Measurements from ENCODE around the gene ZNF785.

Gene ZNF785

DNA sequence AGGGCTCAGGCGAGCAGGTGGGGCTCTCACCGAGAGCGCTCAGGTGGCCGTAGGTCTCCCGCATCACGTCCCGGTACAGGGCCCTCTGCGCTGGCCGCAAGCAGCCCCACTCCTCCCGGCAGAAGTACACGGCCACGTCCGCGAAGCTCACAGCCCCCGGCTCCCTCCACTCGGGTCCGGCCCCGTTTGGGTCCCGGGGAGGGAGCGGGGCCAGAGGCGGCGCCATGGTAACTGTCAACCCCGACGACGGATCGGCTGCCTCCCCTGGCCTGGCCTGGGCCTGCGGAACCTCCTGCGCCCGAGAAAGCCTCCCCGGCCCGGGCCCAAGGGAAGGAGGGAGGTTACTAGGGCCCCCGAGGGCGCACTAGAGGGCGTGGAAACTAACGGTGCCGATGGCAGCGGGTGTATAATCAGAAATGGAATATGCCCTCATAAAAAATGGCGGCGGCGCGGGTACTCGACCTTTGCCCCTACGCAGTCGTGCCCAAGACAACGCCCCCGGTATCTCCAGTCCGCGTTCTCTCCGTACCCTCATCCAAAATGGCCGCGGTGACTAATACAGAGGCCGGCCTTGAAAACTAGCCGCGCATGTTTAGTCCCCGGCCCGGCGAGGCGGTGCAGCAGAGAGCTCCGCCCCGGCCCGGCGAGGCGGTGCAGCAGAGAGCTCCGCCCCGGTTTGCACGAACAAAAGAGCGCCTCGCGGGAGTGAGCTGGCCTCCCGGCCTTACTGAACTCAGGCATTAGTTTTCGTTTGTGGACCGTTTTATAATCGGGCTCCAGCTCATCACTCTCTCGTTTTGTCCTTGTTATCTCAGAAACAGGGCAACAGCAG lies 27.3 kb downstream of the ZNF785 start, which contains the start of gene ZNF764:
Gene ZNF764, minus strand, starts transcription at position 418 of the 832 bp plus-strand sequence. Its CDS starts 192 bp downstream, at position 226.
- no peaks in the 10 kb centered on the region for H3K9me3 ChIP-seq (ENCODE audit: control insufficient read depth, insufficient read depth, low read length)
- H3K4me1 ChIP-seq (ENCODE audit: control insufficient read depth, insufficient read depth, low read length) = no peaks in the 10 kb centered on the region
- peak within 1 kb of the TSS; percentile 65 for H3K9ac ChIP-seq (ENCODE audit: low read depth, low read length)
- peak within 1 kb of the TSS; percentile 76 for H3K4me3 ChIP-seq (ENCODE audit: low read depth, low read length)
- H3K36me3 ChIP-seq (ENCODE audit: control insufficient read depth, insufficient read depth, low read length) = peaks cover 15% of the 10 kb centered on the region
- H3K27me3 ChIP-seq (ENCODE audit: control insufficient read depth, insufficient read depth, low read length) = no peaks in the 10 kb centered on the region

DNA sequence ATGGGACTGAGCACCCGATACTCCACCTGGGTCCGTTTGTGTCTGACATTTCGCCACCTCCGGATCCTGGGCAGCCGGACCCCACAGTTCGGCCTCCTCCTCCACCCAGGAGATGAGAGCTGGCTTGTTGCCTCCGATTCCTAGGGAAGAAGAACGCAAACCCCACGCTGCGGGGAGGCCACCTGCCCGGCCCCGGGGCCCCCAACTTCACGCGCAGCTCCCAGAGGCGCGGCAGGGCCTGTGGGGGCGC lies 27.9 kb downstream of the ZNF785 start:
- Histone ChIP-seq H3K36me3 (ENCODE audit: control insufficient read depth, insufficient read depth, low read length) (peaks cover 15% of the 10 kb centered on the region), H3K4me1 (ENCODE audit: control insufficient read depth, insufficient read depth, low read length) (no peaks in the 10 kb centered on the region), H3K27me3 (ENCODE audit: control insufficient read depth, insufficient read depth, low read length) (no peaks in the 10 kb centered on the region), H3K9ac (ENCODE audit: low read depth, low read length) (peak overlapping the region; percentile 65), H3K9me3 (ENCODE audit: control insufficient read depth, insufficient read depth, low read length) (no peaks in the 10 kb centered on the region), H3K4me3 (ENCODE audit: low read depth, low read length) (peak overlapping the region; percentile 76)

DNA sequence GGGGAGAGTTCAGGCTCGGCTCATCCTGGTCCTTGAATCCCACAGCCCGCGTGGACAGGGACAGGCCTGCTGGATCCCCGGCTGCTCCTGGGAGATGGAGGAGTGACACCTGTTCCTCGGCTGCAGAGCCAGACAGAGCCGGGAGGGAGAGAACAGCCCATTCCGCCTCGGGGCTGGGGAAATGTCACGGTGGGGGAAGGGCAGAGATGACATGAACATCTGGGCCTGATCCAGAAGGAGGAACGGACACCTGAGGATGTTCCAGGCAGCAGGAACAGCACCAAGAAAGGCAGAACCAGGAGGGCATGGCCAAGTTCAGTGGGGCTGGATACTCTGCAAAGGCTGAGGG lies 29.4 kb downstream of the ZNF785 start:
- no peaks in the 10 kb centered on the region for H3K27me3 ChIP-seq (ENCODE audit: control insufficient read depth, insufficient read depth, low read length)
- no peaks in the 10 kb centered on the region for H3K4me1 ChIP-seq (ENCODE audit: control insufficient read depth, insufficient read depth, low read length)
- no peaks in the 10 kb centered on the region for H3K9me3 ChIP-seq (ENCODE audit: control insufficient read depth, insufficient read depth, low read length)
- no peak overlapping the region for H3K4me3 ChIP-seq (ENCODE audit: low read depth, low read length)
- peaks cover 15% of the 10 kb centered on the region for H3K36me3 ChIP-seq (ENCODE audit: control insufficient read depth, insufficient read depth, low read length)
- H3K9ac ChIP-seq (ENCODE audit: low read depth, low read length) = no peak overlapping the region

DNA sequence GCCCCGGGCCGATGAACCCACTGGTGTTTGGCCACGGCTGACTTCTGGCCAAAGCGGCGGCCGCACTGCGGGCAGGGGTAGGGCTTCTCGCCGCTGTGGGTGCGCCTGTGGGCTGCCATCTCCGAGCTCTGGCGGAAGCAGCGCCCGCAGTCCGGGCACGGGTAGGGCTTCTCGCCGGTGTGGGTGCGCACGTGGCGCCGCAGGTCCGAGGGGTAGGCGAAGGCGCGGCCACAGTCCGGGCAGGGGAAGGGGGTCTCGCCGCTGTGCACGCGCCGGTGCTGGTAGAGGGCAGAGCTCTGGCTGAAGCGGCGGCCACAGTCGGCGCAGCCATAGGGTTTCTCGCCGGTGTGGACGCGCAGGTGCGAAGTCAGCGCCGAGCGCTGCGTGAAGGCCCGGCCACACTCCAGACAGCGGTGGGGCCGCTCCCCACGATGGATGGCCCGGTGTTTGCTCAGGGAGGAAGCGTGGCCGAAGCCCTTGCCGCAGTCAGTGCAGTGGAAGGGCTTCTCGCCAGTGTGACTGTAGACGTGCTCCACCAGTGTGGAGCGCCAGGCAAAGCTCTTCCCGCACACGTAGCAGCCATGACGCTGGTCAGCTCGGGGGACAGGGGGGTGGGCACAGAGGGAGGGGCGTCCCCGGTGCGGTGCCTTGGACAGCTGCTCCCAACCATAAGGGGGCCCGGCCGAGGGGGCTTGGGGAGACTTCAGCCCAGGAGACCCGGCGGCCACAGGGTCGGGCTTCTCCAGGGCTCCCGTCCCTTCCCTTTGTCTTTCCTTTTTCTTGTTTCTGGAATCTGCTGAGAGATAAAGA lies 30.0 kb downstream of the ZNF785 start:
- Histone ChIP-seq H3K4me3 (ENCODE audit: low read depth, low read length) (no peak overlapping the region), H3K36me3 (ENCODE audit: control insufficient read depth, insufficient read depth, low read length) (peaks cover 15% of the 10 kb centered on the region), H3K4me1 (ENCODE audit: control insufficient read depth, insufficient read depth, low read length) (no peaks in the 10 kb centered on the region), H3K9ac (ENCODE audit: low read depth, low read length) (no peak overlapping the region), H3K27me3 (ENCODE audit: control insufficient read depth, insufficient read depth, low read length) (no peaks in the 10 kb centered on the region), H3K9me3 (ENCODE audit: control insufficient read depth, insufficient read depth, low read length) (no peaks in the 10 kb centered on the region)

DNA sequence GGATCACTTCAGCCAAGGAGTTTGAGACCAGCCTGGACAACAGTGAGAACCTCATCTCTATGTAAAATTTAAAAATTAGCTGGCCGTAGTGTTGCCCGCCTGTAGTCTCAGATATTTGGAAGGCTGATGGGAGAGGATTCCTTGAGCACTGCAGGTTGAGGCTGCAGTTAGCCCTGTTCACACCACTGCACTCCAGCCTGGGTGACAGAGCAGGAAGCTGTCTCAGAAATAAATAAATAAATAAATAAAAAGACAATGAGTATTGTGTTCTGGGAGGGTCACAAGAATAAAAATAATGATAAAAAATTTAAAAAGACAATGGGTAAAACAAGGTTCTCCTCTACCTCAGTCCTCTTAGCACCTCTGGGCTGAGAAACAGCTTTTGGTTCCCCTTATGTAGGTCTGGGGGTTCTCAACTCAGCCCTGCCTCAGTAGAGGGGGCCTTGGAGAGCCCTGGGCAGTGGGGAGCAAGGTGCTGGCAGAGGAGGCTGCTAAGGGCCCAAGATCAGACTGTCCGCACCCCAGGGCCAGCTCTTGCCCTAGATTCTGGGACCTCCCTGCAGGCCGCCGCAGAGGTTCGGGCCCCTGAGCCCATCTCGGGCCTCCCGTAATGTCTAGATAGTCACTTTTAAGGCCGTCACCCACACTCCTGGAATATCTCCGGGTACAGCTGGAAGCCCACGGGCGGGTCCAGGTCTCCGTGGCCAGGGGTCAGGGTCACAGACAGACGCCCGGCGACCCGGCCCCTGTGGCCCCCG lies 30.8 kb downstream of the ZNF785 start:
- H3K27me3 ChIP-seq (ENCODE audit: control insufficient read depth, insufficient read depth, low read length) = no peaks in the 10 kb centered on the region
- H3K9ac ChIP-seq (ENCODE audit: low read depth, low read length) = no peak overlapping the region
- H3K36me3 ChIP-seq (ENCODE audit: control insufficient read depth, insufficient read depth, low read length) = peaks cover 15% of the 10 kb centered on the region
- no peaks in the 10 kb centered on the region for H3K4me1 ChIP-seq (ENCODE audit: control insufficient read depth, insufficient read depth, low read length)
- no peak overlapping the region for H3K4me3 ChIP-seq (ENCODE audit: low read depth, low read length)
- H3K9me3 ChIP-seq (ENCODE audit: control insufficient read depth, insufficient read depth, low read length) = no peaks in the 10 kb centered on the region

DNA sequence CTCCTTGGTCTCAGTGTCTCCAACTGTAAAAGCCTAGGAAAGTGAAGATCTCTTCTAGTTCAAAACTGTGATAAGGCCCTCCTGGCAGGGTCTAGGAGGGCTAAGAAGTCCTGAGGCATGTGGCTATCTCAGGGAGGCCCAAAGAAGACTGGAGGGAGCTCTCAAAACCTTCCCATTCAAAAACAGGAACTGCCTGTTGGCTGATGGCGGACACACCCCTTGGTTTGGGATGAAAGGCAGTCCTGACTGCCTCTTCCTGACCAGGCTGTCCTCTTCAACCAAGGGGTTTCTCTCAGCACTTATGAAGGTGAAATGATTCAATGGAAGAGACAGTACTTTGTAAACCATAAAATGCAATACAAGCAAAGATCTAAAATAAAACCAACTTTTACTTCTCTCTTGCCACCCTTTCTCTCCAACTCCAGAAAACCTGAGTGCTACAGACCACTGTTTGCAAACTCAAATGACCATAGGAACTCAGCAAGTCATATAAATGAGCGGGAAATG lies 32.1 kb downstream of the ZNF785 start:
- Histone ChIP-seq H3K4me3 (ENCODE audit: low read depth, low read length) (no peak overlapping the region), H3K9me3 (ENCODE audit: control insufficient read depth, insufficient read depth, low read length) (no peaks in the 10 kb centered on the region), H3K36me3 (ENCODE audit: control insufficient read depth, insufficient read depth, low read length) (peaks cover 15% of the 10 kb centered on the region), H3K9ac (ENCODE audit: low read depth, low read length) (no peak overlapping the region), H3K4me1 (ENCODE audit: control insufficient read depth, insufficient read depth, low read length) (peaks cover 4% of the 10 kb centered on the region), H3K27me3 (ENCODE audit: control insufficient read depth, insufficient read depth, low read length) (no peaks in the 10 kb centered on the region)

DNA sequence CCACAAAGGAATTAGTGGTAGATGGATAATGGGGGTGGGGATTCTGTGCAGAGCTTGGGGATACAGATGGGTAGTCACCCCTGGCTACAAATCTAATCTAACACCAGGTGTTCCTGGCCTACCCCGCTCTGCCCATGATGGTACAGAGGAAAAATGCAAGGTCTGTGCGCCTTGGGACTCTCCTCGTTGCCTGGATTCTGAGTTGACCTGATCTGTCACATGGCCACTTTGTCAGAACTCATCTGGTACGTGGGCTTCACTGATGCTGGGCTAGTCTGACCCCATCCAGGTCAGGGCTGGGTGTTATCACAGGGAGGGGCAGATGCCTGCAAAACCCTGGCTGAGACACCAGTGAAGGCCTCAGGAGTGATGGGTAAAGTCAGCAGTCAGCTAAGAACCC lies 32.5 kb downstream of the ZNF785 start:
- Histone ChIP-seq H3K4me1 (ENCODE audit: control insufficient read depth, insufficient read depth, low read length) (peaks cover 4% of the 10 kb centered on the region), H3K9me3 (ENCODE audit: control insufficient read depth, insufficient read depth, low read length) (no peaks in the 10 kb centered on the region), H3K27me3 (ENCODE audit: control insufficient read depth, insufficient read depth, low read length) (no peaks in the 10 kb centered on the region), H3K9ac (ENCODE audit: low read depth, low read length) (no peak overlapping the region), H3K4me3 (ENCODE audit: low read depth, low read length) (no peak overlapping the region), H3K36me3 (ENCODE audit: control insufficient read depth, insufficient read depth, low read length) (peaks cover 15% of the 10 kb centered on the region)

DNA sequence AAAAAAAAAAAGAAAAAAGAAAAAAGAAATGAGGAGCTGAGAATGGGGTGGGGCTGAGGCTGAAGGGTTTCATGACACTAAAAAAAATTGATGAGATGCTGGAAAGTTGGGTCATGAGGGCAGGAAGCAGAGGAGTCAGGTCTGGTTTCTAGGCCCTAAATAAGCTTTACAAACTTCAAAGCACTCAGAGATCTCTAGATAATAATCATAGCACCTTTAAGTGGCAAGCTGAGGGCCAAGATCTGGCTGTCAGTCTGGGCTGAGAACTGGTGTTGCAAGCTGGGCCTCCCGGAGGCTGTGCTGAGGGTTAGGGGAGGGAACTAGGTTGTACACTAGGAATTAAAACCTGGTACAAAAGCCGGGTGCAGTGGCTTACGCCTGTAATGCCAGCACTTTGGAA lies 33.7 kb downstream of the ZNF785 start:
- H3K4me1 ChIP-seq (ENCODE audit: control insufficient read depth, insufficient read depth, low read length) = peaks cover 7% of the 10 kb centered on the region
- H3K4me3 ChIP-seq (ENCODE audit: low read depth, low read length) = no peak overlapping the region
- no peaks in the 10 kb centered on the region for H3K9me3 ChIP-seq (ENCODE audit: control insufficient read depth, insufficient read depth, low read length)
- H3K9ac ChIP-seq (ENCODE audit: low read depth, low read length) = no peak overlapping the region
- peaks cover 15% of the 10 kb centered on the region for H3K36me3 ChIP-seq (ENCODE audit: control insufficient read depth, insufficient read depth, low read length)
- H3K27me3 ChIP-seq (ENCODE audit: control insufficient read depth, insufficient read depth, low read length) = no peaks in the 10 kb centered on the region

DNA sequence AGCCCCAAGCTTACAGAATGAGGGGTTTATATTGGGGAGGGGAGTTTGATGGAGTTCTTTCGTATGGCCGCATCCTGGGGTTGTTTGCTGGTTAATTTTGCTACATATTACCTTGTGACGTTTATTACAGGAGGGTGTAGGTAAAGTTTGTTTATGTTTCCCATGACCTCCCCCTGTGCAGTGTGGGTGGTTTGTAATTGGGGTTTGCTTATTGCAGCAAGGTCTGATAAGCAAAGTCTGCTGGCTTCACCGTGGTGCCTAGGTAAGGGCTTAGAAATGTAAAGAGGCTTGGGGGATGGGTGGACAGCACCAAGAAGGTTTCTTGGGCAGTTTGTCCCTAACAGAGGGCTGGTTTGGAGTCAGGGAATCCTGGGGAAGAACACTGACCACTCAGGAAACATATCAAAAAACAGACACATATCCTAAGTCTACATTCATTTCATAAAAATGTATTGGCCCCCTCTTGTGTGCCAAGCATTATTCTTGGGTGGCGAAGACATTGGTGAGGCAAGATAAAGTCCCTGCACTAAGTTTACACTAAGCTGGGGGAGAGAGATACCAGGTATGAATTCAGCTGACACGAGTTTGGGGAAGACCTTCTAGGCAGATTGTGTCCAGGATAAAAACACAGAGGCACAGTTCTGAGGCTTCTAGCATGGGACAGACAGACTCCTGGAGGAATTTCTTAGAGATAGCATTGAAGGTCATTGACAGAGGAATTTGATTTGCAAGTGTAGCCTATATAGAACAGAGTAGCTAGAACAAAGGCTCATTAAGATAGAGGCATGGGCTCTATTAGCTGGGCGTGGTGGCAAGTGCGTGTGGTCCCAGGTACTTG lies 36.9 kb downstream of the ZNF785 start:
- no peaks in the 10 kb centered on the region for H3K27me3 ChIP-seq (ENCODE audit: control insufficient read depth, insufficient read depth, low read length)
- H3K4me3 ChIP-seq (ENCODE audit: low read depth, low read length) = peak overlapping the region; percentile 10
- H3K4me1 ChIP-seq (ENCODE audit: control insufficient read depth, insufficient read depth, low read length) = peaks cover 7% of the 10 kb centered on the region
- H3K36me3 ChIP-seq (ENCODE audit: control insufficient read depth, insufficient read depth, low read length) = no peaks in the 10 kb centered on the region
- H3K9ac ChIP-seq (ENCODE audit: low read depth, low read length) = no peak overlapping the region
- no peaks in the 10 kb centered on the region for H3K9me3 ChIP-seq (ENCODE audit: control insufficient read depth, insufficient read depth, low read length)

DNA sequence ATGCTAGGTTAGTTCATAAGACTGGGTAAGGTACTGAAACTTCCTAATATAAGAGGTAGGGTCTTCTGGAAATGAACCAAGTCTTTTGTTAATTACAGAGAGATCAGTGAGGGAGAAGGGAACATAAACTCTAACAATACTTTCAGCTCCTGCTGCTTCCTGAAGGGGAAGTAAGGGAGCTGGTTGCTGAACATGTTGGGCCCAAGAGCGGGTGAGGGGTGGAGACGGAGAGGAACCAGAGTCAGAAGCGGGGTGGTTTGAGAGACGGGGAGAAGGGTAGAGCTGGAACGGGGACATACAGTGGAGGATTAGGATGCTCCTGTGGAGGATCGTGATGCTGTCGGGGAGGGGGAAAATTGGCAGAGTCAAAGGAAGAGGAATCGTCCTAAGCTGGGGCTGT lies 39.4 kb downstream of the ZNF785 start:
- Histone ChIP-seq H3K27me3 (ENCODE audit: control insufficient read depth, insufficient read depth, low read length) (no peaks in the 10 kb centered on the region), H3K36me3 (ENCODE audit: control insufficient read depth, insufficient read depth, low read length) (no peaks in the 10 kb centered on the region), H3K9me3 (ENCODE audit: control insufficient read depth, insufficient read depth, low read length) (no peaks in the 10 kb centered on the region), H3K9ac (ENCODE audit: low read depth, low read length) (no peak overlapping the region), H3K4me1 (ENCODE audit: control insufficient read depth, insufficient read depth, low read length) (peaks cover 14% of the 10 kb centered on the region), H3K4me3 (ENCODE audit: low read depth, low read length) (no peak overlapping the region)

DNA sequence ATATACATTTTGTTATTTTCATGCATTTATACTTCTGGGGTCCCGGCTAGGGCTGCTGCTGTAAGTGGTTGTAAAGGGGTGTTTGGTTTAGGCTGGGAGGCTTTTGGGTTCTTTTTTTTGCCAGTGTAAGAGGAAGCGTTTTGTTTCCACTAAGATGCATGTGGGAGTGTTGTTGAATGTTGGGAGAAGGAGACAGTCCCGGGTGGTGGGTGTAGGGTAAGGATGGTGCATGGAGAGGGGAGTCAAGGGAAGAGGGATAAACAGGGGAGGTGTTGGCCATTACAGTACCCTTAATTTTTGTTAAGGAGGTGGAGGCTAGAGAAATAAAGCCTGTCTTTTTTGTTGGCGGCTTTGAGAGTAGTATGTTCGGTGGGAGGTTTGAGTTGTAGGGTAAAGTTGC lies 42.4 kb downstream of the ZNF785 start:
- H3K9me3 ChIP-seq (ENCODE audit: control insufficient read depth, insufficient read depth, low read length) = no peaks in the 10 kb centered on the region
- no peaks in the 10 kb centered on the region for H3K27me3 ChIP-seq (ENCODE audit: control insufficient read depth, insufficient read depth, low read length)
- H3K4me1 ChIP-seq (ENCODE audit: control insufficient read depth, insufficient read depth, low read length) = peaks cover 10% of the 10 kb centered on the region
- H3K36me3 ChIP-seq (ENCODE audit: control insufficient read depth, insufficient read depth, low read length) = no peaks in the 10 kb centered on the region
- no peak overlapping the region for H3K9ac ChIP-seq (ENCODE audit: low read depth, low read length)
- no peak overlapping the region for H3K4me3 ChIP-seq (ENCODE audit: low read depth, low read length)

All from iPS-15b (cell line).